OCI-LY7 (cell line): ENCODE measurements around the gene RPS15. TPM values are rescaled to one million over a fixed set of nuclear protein-coding genes. Genes with fewer than 3 reads are reported as not detected.

ENCODE experiments used
- BruUV-seq: library from RNA; stranded (reverse); fragments of 400-500 nt; replicated peaks from 2 replicates; lab custom pipeline; 2021; lab: Mats Ljungman, UMichigan
- CTCF ChIA-PET: fragments of 300-600 bp; sonication (Branson Sonifier 250); formaldehyde crosslinking; loops from one replicate; lab custom pipeline; 2022; ENCODE audit warnings: antibody characterized with exemption; ENCODE audit not compliant: unreplicated experiment; lab: Charles Lee
- POLR2A ChIA-PET: fragments of 300-600 bp; sonication (Branson Sonifier 250); formaldehyde crosslinking; loops from one replicate; lab custom pipeline; 2022; ENCODE audit warnings: antibody characterized with exemption; lab: Charles Lee
- DNase-seq: peaks from one replicate; pipeline ENCODE4 v3.0.0-alpha.2; 2015; ENCODE audit warnings: low spot score
- H2AFZ ChIP-seq: fragments of 200-600 bp; sonication (generic), shearing (Covaris generic); 2 replicates; pipeline ENCODE4 v1.6.1; 2014; ENCODE audit warnings: mild to moderate bottlenecking, antibody characterized with exemption, low read length, moderate library complexity
- H3K27ac ChIP-seq: fragments of 200-600 bp; sonication (generic); 2 replicates; pipeline ENCODE4 v1.5.1; 2014; ENCODE audit warnings: mixed run types, low read depth, mild to moderate bottlenecking, moderate library complexity, low read length, inconsistent platforms; ENCODE audit not compliant: poor library complexity, severe bottlenecking
- H3K36me3 ChIP-seq: fragments of 200-600 bp; sonication (generic); 2 replicates; pipeline ENCODE4 v1.6.1; 2014; ENCODE audit warnings: mild to moderate bottlenecking, antibody characterized with exemption, low read length, moderate library complexity, mixed read lengths; ENCODE audit not compliant: insufficient read depth
- H3K4me1 ChIP-seq: fragments of 200-600 bp; sonication (generic); 2 replicates; pipeline ENCODE4 v1.5.1; 2014; ENCODE audit warnings: mild to moderate bottlenecking, low read length; ENCODE audit not compliant: insufficient read depth, poor library complexity, severe bottlenecking
- H3K4me2 ChIP-seq: fragments of 200-600 bp; sonication (generic); 2 replicates; pipeline ENCODE4 v1.6.1; 2014; ENCODE audit warnings: mild to moderate bottlenecking, low read length
- H3K4me3 ChIP-seq: fragments of 200-600 bp; sonication (generic); 2 replicates; pipeline ENCODE4 v1.5.1; 2014; ENCODE audit warnings: mild to moderate bottlenecking, low read depth, low read length; ENCODE audit not compliant: poor library complexity, severe bottlenecking
- H3K79me2 ChIP-seq: fragments of 200-600 bp; sonication (generic); 2 replicates; pipeline ENCODE4 v1.6.1; 2016; ENCODE audit warnings: low read depth, mild to moderate bottlenecking, low read length, moderate library complexity, mixed read lengths; ENCODE audit not compliant: insufficient read depth
- H3K9me2 ChIP-seq: fragments of 200-600 bp; sonication (generic); 2 replicates; pipeline ENCODE4 v1.6.1; 2016; ENCODE audit warnings: mild to moderate bottlenecking, low read length, mixed read lengths; ENCODE audit not compliant: insufficient read depth
- H3K9me3 ChIP-seq: fragments of 200-600 bp; sonication (generic); 2 replicates; pipeline ENCODE4 v1.6.1; 2014; ENCODE audit warnings: mild to moderate bottlenecking, mixed run types, low read length, mixed read lengths
- H4K20me1 ChIP-seq: fragments of 200-600 bp; sonication (generic); 2 replicates; pipeline ENCODE4 v1.6.1; 2014; ENCODE audit warnings: mild to moderate bottlenecking, antibody characterized with exemption, low read length, moderate library complexity, mixed read lengths; ENCODE audit not compliant: insufficient read depth
- CTCF ChIP-seq: fragments of 200-600 bp; sonication (generic); conservative IDR thresholded peaks from 2 replicates; pipeline ENCODE4 v1.5.1; 2014; ENCODE audit warnings: mild to moderate bottlenecking, antibody characterized with exemption, low read length, moderate library complexity, mixed read lengths
- EZH2phosphoT487 ChIP-seq: fragments of 200-600 bp; sonication (generic); IDR thresholded peaks from 2 replicates; pipeline ENCODE4 v1.6.1; 2018; ENCODE audit warnings: low read depth, borderline replicate concordance, mild to moderate bottlenecking, mixed run types, antibody characterized with exemption, low read length, moderate library complexity, mixed read lengths
- intact Hi-C: fragments of 100-400 bp; cut with micrococcal nuclease; formaldehyde crosslinking; loops from one replicate; pipeline ENCODE4 v1.10.0; 2022; ENCODE audit not compliant: unreplicated experiment
- total RNA-seq, 2 experiments: library from RNA; depleted of rRNA in 1 of 2; stranded (reverse); fragments of >200 nt in 1 of 2; shearing (Covaris generic) in 1 of 2; gene quantifications; 2 replicates each; pipeline ENCODE4 v1.2.3, GENCODE V29; 2014 to 2022

The RPS15 gene
- total RNA-seq, 2 experiments from 2014 or later = 1,860 to 2,068 TPM

GRCh38 chr19:1389033-1389940 is 48.9 kb upstream of the RPS15 start:
- no peaks in the 10 kb centered on the region for H3K9me3 ChIP-seq
- H3K79me2 ChIP-seq = peaks cover 15% of the 10 kb centered on the region
- no peaks in the 10 kb centered on the region for H3K9me2 ChIP-seq
- TF ChIP-seq CTCF = no peak
- no peak for TF ChIP-seq EZH2phosphoT487
- ChIA-PET CTCF (no interaction called here), POLR2A (no interaction called here)
- no peak for DNase-seq
- H2AFZ ChIP-seq = no peak overlapping the region
- peaks cover 6% of the 10 kb centered on the region for H3K4me1 ChIP-seq
- no peak overlapping the region for H3K4me3 ChIP-seq
- H3K4me2 ChIP-seq = no peak overlapping the region
- H3K27ac ChIP-seq = no peak overlapping the region
- BruUV-seq = no TSS peak
- intact Hi-C loops = no loop called here
- no peaks in the 10 kb centered on the region for H4K20me1 ChIP-seq
- H3K36me3 ChIP-seq = peaks cover 64% of the 10 kb centered on the region

DNA sequence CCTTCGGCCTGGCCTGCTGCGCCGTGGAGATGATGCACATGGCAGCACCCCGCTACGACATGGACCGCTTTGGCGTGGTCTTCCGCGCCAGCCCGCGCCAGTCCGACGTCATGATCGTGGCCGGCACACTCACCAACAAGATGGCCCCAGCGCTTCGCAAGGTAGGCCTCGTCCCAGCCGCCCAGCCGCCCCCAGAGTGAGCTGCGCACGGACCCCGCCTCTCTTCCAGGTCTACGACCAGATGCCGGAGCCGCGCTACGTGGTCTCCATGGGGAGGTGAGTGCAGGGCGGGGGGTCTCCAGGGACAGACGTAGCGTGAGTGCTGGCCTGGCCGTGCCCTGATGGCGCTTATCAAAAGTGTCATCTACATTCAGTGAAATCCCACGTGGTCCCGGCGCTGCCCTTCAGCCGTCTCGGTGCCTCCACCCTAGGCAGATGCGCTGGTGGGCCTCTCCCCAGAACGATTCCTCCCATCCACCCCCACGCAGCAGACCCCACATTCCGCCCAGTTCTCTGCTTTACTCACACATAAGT is 47.2 kb upstream of the RPS15 start:
- H3K27ac ChIP-seq = no peak overlapping the region
- no peaks in the 10 kb centered on the region for H3K9me3 ChIP-seq
- no peak overlapping the region for H2AFZ ChIP-seq
- no peak for DNase-seq
- H3K9me2 ChIP-seq = no peaks in the 10 kb centered on the region
- H3K4me2 ChIP-seq = no peak overlapping the region
- peaks cover 72% of the 10 kb centered on the region for H3K36me3 ChIP-seq
- no peak overlapping the region for H3K4me3 ChIP-seq
- no peak for TF ChIP-seq EZH2phosphoT487
- no peak for TF ChIP-seq CTCF
- no peaks in the 10 kb centered on the region for H4K20me1 ChIP-seq
- BruUV-seq = no TSS peak
- no peaks in the 10 kb centered on the region for H3K4me1 ChIP-seq
- POLR2A ChIA-PET = no interaction called here
- CTCF ChIA-PET = no interaction called here
- no peaks in the 10 kb centered on the region for H3K79me2 ChIP-seq
- intact Hi-C loops = no loop called here

DNA sequence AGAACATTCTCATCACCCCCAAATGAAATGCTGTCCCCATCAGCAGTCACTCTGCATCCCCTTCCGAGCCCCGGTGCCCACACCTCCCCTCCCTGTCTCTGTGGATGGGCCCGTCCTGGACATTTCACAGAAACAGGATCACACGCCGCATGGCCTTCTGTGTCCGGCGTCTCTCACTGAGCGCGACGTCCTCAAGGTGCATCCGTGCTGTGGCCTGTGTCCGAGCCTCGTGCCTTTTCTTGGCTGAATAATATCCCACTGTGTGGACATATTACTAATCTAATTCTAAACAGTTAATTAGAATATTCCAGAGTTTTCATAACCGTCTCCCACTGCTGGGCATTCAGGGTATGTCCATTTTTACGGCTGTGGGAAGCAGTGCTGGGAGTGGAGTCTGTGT is 45.8 kb upstream of the RPS15 start:
- Histone ChIP-seq H3K4me2 (no peak overlapping the region), H3K9me2 (no peaks in the 10 kb centered on the region), H3K9me3 (no peaks in the 10 kb centered on the region), H3K79me2 (no peaks in the 10 kb centered on the region), H3K4me1 (no peaks in the 10 kb centered on the region), H2AFZ (no peak overlapping the region), H3K36me3 (peaks cover 74% of the 10 kb centered on the region), H4K20me1 (no peaks in the 10 kb centered on the region), H3K4me3 (no peak overlapping the region), H3K27ac (no peak overlapping the region)
- BruUV-seq = no TSS peak
- CTCF ChIA-PET = no interaction called here
- POLR2A ChIA-PET = no interaction called here
- no peak for DNase-seq
- TF ChIP-seq CTCF (no peak), EZH2phosphoT487 (no peak)
- intact Hi-C loops = no loop called here
